Gastroesophageal sphincter (tissue), 4 donors: ENCODE measurements around the gene SPAG7. TPM values are rescaled to one million over a fixed set of nuclear protein-coding genes. Genes with fewer than 3 reads are reported as not detected.

ENCODE experiments used
- ATAC-seq: fragments of 150-250 bp; one replicate; pipeline ENCODE4 v1.9.1; 2016; ENCODE audit warnings: mild to moderate bottlenecking, moderate library complexity
- H3K27ac ChIP-seq, 4 donors: fragments of 200-600 bp; sonication (generic) in 3 of 4; 1 replicate in 3 of 4; 2 replicates in 1 of 4; pipeline ENCODE4 v1.5.1; 2016 to 2019
- H3K27me3 ChIP-seq: fragments of 200-600 bp; sonication (generic); one replicate; pipeline ENCODE4 v1.5.1; 2019
- H3K36me3 ChIP-seq, 2 donors: fragments of 200-600 bp; sonication (generic); one replicate each; pipeline ENCODE4 v1.5.1; 2019; ENCODE audit warnings: control low read depth in 1 of 2
- H3K4me1 ChIP-seq, 3 donors: fragments of 200-600 bp; sonication (generic); 1 replicate in 2 of 3; 2 replicates in 1 of 3; pipeline ENCODE4 v1.5.1; 2016 to 2019; ENCODE audit warnings: control low read depth in 2 of 3
- H3K4me3 ChIP-seq, 2 donors: fragments of 200-600 bp; sonication (generic); one replicate each; pipeline ENCODE4 v1.5.1; 2019; ENCODE audit warnings: mild to moderate bottlenecking in 1 of 2, moderate library complexity in 1 of 2
- H3K9me3 ChIP-seq, 3 donors: fragments of 200-600 bp; sonication (generic); one replicate each; pipeline ENCODE4 v1.5.1; 2017 to 2019; ENCODE audit warnings: control low read depth in 2 of 3
- EP300 ChIP-seq: sonication (generic); formaldehyde crosslinking; IDR thresholded peaks from one replicate; pipeline ENCODE4 v1.6.1; 2017; ENCODE audit warnings: antibody characterized with exemption, mild to moderate bottlenecking
- POLR2A ChIP-seq, 2 donors: fragments of 450-650 bp; IDR thresholded peaks; one replicate each; pipeline ENCODE4 v1.6.1; 2017; ENCODE audit warnings: antibody characterized with exemption in 2 of 2, mild to moderate bottlenecking in 2 of 2, moderate library complexity in 1 of 2
- POLR2AphosphoS5 ChIP-seq: sonication (generic); formaldehyde crosslinking; IDR thresholded peaks from one replicate; pipeline ENCODE4 v1.6.1; 2017; ENCODE audit warnings: antibody characterized with exemption
- WGBS, 2 donors: methylation state at CpG; one replicate each; pipeline ENCODE4 v1.1.5; 2018; ENCODE audit warnings: low coverage in 1 of 2; 5-methylcytosine and 5-hydroxymethylcytosine counted together
- total RNA-seq, 4 donors: library from RNA; depleted of rRNA; stranded (reverse); fragments of >200 nt; gene quantifications; one replicate each; pipeline ENCODE4 v1.1.0, GENCODE V29; 2016
- TF ChIP-seq, protein P1 (sequence below), 4 experiments: fragments of 200-600 bp in 2 of 4; fragments of 450-650 bp in 2 of 4; sonication (generic) in 1 of 4; IDR thresholded peaks; one replicate each; pipeline ENCODE4 v1.5.1; 2017 to 2019; ENCODE audit warnings: antibody characterized with exemption in 4 of 4, mild to moderate bottlenecking in 2 of 4, moderate library complexity in 2 of 4

SPAG7 gene
- total RNA-seq, 4 donors from 2014 or later, result 35.1 to 77.5 (median 55.2) TPM

DNA sequence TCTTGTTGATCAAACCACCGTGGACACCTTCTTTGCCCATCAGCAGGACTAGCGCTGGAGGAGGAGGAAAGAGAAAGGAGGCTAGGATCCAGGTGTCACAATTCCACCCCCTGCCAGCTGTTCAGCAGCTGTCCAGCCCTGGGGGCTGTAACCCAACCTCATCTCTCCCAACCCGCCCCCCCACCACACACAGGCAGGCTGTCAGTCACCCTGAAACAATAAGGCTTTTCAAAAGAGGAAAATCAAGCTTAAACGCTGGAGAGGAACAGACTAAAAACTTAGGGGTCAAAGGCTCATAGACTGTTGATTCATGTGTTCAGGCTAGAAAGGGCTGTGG, 21.7 kb downstream of the SPAG7 start:
- H3K9me3 ChIP-seq, result no peaks in the 10 kb centered on the region
- H3K4me3 ChIP-seq, result peak overlapping the region in 1 of 2 donors; percentile 100
- H3K27me3 ChIP-seq, result no peaks in the 10 kb centered on the region
- WGBS, 2 donors, result 22 to 37% methylated on average over 2 to 4 of the region's 4 CpGs
- ATAC-seq, result no peak
- H3K4me1 ChIP-seq, result peaks cover 0 to 83% (median 41%) of the 10 kb centered on the region in 3 donors
- no peak for TF ChIP-seq EP300
- TF ChIP-seq, protein P1, sequence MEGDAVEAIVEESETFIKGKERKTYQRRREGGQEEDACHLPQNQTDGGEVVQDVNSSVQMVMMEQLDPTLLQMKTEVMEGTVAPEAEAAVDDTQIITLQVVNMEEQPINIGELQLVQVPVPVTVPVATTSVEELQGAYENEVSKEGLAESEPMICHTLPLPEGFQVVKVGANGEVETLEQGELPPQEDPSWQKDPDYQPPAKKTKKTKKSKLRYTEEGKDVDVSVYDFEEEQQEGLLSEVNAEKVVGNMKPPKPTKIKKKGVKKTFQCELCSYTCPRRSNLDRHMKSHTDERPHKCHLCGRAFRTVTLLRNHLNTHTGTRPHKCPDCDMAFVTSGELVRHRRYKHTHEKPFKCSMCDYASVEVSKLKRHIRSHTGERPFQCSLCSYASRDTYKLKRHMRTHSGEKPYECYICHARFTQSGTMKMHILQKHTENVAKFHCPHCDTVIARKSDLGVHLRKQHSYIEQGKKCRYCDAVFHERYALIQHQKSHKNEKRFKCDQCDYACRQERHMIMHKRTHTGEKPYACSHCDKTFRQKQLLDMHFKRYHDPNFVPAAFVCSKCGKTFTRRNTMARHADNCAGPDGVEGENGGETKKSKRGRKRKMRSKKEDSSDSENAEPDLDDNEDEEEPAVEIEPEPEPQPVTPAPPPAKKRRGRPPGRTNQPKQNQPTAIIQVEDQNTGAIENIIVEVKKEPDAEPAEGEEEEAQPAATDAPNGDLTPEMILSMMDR (IDR thresholded peaks at IDR 0.05), result no peak
- no peak for TF ChIP-seq POLR2A (IDR thresholded peaks at IDR 0.05)
- no peak for TF ChIP-seq POLR2AphosphoS5
- peaks cover 0 to 51% of the 10 kb centered on the region in 2 donors for H3K36me3 ChIP-seq
- peak overlapping the region; percentile 10 to 98 (median 97) for H3K27ac ChIP-seq

DNA sequence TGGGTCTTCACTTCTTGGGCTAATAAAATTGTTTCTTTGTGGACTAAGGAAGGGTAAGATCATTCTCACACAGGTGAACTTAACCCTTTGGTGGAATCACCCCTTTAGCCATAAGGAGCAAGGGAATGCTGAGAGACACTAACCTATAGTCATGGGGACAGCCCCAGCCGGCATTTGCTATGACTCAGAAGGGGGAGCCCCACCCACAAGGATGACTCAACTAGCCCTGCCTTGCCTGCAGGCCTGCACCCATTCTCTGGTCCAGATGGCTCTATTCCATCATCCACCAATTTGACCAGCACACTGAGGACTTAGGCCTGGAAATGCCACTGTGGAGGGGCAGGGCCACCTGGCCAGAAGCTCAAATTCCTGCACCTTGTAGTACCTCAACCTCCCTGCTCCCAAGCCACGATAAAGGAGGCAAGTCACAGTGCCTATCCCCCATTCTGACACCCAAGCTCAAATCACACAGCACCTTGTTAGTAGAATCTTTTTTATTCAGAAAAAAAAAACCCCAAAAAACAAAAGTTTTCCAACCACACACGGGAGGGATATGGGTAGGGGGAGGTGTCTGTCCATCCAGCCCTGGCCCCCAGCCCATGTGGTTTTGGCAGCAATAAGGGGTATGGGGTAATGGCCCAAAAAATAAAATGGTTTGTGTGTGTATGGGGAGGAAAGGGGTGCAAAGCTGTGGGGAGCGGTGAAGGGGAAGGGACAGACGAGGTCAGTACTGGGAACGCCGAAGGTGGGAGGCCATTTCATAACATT, 22.3 kb downstream of the SPAG7 start:
- Histone ChIP-seq H3K36me3 (peaks cover 0 to 51% of the 10 kb centered on the region in 2 donors), H3K4me3 (peak overlapping the region in 1 of 2 donors; percentile 100), H3K27ac (peak overlapping the region; percentile 63 to 98 (median 97)), H3K9me3 (no peaks in the 10 kb centered on the region), H3K27me3 (no peaks in the 10 kb centered on the region), H3K4me1 (peaks cover 0 to 82% (median 36%) of the 10 kb centered on the region in 3 donors)
- TF ChIP-seq POLR2AphosphoS5 (peak; percentile 80), POLR2A (IDR thresholded peaks at IDR 0.05) (no peak)
- WGBS, 2 donors, result 9 to 33% methylated on average over 4 to 5 of the region's 7 CpGs
- peak; percentile 37 for ATAC-seq

DNA sequence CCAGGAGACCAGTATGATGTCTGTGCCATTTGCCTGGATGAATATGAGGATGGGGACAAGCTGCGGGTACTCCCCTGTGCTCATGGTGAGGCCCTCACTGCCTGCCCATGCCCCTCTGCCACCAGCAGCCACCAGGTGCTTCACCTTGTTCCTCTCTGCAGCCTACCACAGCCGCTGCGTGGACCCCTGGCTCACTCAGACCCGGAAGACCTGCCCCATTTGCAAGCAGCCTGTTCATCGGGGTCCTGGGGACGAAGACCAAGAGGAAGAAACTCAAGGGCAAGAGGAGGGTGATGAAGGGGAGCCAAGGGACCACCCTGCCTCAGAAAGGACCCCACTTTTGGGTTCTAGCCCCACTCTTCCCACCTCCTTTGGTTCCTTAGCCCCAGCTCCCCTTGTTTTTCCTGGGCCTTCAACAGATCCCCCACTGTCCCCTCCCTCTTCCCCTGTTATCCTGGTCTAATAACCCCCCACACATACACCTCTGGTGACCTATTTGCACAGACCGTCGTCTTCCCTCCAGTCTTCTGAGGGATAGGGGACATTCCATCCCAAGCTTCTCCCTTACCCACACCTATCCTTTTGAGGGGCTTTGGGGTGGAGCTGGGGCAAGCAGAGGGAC, 23.0 kb downstream of the SPAG7 start:
- Histone ChIP-seq H3K9me3 (no peaks in the 10 kb centered on the region), H3K27ac (peak overlapping the region; percentile 63 to 98 (median 97)), H3K4me1 (peaks cover 0 to 75% (median 33%) of the 10 kb centered on the region in 3 donors), H3K36me3 (peaks cover 0 to 51% of the 10 kb centered on the region in 2 donors), H3K4me3 (no peak overlapping the region), H3K27me3 (no peaks in the 10 kb centered on the region)
- no peak for ATAC-seq
- 18 to 43% methylated on average over 2 to 5 of the region's 8 CpGs for WGBS, 2 donors
- no peak for TF ChIP-seq EP300
- no peak for TF ChIP-seq POLR2AphosphoS5
- TF ChIP-seq POLR2A (IDR thresholded peaks at IDR 0.05), result no peak
- TF ChIP-seq, protein P1 (IDR thresholded peaks at IDR 0.05), result no peak

DNA sequence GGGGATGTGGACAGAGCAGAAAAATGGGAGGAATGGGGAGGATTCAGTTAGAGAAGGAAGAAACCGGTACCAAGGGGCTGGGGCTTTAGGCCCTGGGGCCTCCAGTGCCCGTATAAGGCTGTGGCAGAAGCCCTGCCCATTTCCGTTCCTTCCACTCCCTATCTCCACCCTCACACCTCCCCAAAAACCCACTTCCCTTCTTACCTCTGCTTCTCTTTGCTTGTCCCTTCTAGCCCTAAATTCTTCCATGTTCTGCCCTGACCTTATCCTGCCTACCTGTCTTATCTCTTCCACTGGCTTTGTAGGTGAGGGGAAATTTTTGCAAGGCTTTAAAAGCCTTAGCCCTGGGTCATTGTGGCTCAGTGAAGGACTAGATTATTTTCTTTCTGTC, 23.5 kb downstream of the SPAG7 start:
- WGBS, 2 donors, result 24 to 31% methylated on average over 3 of the region's 3 CpGs
- ATAC-seq, result no peak
- Histone ChIP-seq H3K9me3 (no peaks in the 10 kb centered on the region), H3K4me3 (no peak overlapping the region), H3K27ac (peak overlapping the region in 3 of 4 donors; percentile 96 to 98 (median 98)), H3K4me1 (peaks cover 0 to 74% (median 35%) of the 10 kb centered on the region in 3 donors), H3K27me3 (no peaks in the 10 kb centered on the region), H3K36me3 (peaks cover 0 to 51% of the 10 kb centered on the region in 2 donors)
- TF ChIP-seq, protein P1 (IDR thresholded peaks at IDR 0.05), result no peak
- TF ChIP-seq POLR2A (IDR thresholded peaks at IDR 0.05) (no peak), POLR2AphosphoS5 (no peak), EP300 (no peak)

DNA sequence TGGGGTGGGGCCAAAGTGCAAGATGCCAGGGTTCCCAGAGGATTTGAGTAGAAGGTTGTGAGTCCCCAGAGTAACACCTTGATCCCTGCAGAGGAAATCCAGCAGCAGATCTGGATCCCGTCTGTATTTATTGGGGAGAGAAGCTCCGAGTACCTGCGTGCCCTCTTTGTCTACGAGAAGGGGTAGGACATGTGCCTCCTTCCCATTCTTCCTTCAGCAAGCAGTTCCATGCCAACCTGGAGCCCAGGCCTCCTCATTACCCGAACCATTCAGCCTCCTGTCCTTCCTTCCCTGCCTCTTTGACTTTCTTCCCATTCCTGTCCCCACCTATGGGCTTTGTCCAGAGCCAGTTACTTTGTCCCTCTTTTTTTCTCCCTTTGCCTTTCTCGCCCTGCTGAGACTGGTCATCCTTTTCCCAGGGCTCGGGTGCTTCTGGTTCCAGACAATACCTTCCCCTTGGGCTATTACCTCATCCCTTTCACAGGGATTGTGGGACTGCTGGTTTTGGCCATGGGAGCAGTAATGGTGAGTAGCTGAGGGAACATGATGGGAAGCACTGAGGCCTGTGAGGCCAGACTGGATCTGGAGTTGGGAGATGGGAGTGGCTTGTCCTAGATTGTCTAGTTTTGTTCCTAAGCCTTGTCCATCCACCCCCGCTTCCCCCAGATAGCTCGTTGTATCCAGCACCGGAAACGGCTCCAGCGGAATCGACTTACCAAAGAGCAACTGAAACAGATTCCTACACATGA, 24.7 kb downstream of the SPAG7 start:
- H3K36me3 ChIP-seq, result peaks cover 0 to 59% of the 10 kb centered on the region in 2 donors
- H3K4me3 ChIP-seq, result no peak overlapping the region
- TF ChIP-seq POLR2AphosphoS5 (no peak), POLR2A (IDR thresholded peaks at IDR 0.05) (no peak), EP300 (no peak)
- TF ChIP-seq, protein P1 (IDR thresholded peaks at IDR 0.05), result no peak
- no peaks in the 10 kb centered on the region for H3K9me3 ChIP-seq
- peaks cover 0 to 84% (median 47%) of the 10 kb centered on the region in 3 donors for H3K4me1 ChIP-seq
- no peaks in the 10 kb centered on the region for H3K27me3 ChIP-seq
- 66 to 69% methylated on average over 7 to 9 of the region's 13 CpGs for WGBS, 2 donors
- H3K27ac ChIP-seq, result peak overlapping the region in 3 of 4 donors; percentile 39 to 98 (median 96)
- ATAC-seq, result no peak
